NCI-H524 (cell line): Measurements from ENCODE around the gene TBC1D7.

Experiments used
- DNase-seq, 2 experiments: peaks; one replicate each; lab custom pipeline; 2025; lab: John Stamatoyannopoulos, UW

Gene TBC1D7

DNA sequence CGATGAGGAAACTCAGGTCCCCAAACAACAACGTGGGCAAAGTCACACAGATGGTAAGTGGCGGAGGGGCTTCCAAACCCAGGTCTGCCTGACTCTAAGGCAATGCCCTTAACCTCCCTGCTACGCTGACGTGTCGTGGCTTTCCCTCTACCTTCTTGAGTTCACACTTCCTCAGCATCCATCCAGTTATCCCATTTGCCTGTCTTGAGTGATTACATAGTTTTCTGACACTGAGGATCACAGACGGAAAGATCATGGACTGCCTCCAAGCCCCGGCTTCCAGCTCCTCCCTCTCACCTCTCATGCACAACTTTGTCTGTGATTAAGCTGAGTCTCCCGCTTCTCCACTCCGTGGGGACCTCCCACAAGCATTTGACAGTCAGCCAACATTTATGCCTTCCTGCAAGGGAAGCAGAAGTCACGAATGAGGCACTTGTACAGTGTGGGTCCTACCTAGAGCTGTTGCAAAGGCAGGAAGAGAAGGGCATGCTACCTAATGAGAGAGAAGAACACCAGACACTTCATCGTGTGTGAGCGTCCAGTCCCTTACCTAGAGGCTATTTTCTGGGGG is 33.8 kb downstream of the TBC1D7 start:
- DNase-seq, result no peak

DNA sequence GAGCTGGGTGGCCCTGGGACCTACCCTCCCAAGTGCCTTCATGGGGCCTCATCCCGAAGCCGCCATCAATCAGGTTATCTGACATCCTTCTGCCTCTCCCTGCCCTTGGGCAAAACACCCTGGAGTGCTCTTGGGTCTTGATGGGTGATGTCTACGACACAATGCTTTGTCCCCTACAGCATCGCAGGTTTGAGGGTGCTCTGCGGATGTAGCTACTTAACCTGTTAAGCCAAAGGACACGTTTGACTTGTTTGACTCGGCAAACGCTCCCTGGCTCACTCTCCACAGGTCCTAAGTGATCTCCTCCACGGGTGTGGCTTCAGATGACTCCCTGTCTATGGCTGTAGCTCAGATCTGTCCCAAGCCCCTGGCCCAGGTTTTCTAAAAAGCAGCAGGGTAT is 35.6 kb downstream of the TBC1D7 start:
- no peak for DNase-seq

DNA sequence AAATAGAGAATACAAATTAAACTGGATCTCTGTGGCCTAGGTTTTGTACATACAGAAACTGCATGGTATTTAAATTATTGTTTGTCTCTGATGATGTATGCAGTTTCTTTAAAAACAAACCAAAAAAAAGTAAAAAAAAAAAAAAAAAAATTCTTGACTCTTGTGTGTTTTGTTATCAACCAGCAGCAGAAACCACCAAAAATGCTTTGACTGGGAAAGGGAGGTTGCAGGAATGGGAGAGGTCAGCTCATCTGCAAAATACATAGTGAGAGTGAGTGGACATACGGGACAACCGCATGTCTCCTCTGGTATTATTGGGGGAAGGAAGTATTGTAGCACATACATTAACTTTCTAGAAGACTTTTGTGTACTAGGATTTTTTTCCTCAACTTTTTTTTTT is 38.0 kb downstream of the TBC1D7 start:
- no peak for DNase-seq

- no peak for DNase-seq
Observed at GRCh38 chr6:13289789-13290318, 38.5 kb downstream of the TBC1D7 start.

GRCh38 chr6:13288969-13289391 is 39.4 kb downstream of the TBC1D7 start:
- no peak for DNase-seq

- DNase-seq, result no peak
Observed at GRCh38 chr6:13288481-13288880, 39.9 kb downstream of the TBC1D7 start.

- no peak for DNase-seq
Observed at GRCh38 chr6:13287104-13287503, 41.2 kb downstream of the TBC1D7 start.

GRCh38 chr6:13286181-13286580 is 42.2 kb downstream of the TBC1D7 start:
- DNase-seq, result no peak

GRCh38 chr6:13285705-13286104 is 42.6 kb downstream of the TBC1D7 start:
- no peak for DNase-seq

GRCh38 chr6:13284646-13285045 is 43.7 kb downstream of the TBC1D7 start:
- DNase-seq, result no peak

GRCh38 chr6:13283331-13283730 is 45.0 kb downstream of the TBC1D7 start:
- no peak for DNase-seq

GRCh38 chr6:13282393-13283069 is 45.8 kb downstream of the TBC1D7 start:
- no peak for DNase-seq

- DNase-seq, result no peak
Observed at GRCh38 chr6:13281686-13282085, 46.7 kb downstream of the TBC1D7 start.

- no peak for DNase-seq
Observed at GRCh38 chr6:13280254-13280653, 48.1 kb downstream of the TBC1D7 start.

GRCh38 chr6:13278991-13279390 is 49.3 kb downstream of the TBC1D7 start:
- DNase-seq, result no peak

DNA sequence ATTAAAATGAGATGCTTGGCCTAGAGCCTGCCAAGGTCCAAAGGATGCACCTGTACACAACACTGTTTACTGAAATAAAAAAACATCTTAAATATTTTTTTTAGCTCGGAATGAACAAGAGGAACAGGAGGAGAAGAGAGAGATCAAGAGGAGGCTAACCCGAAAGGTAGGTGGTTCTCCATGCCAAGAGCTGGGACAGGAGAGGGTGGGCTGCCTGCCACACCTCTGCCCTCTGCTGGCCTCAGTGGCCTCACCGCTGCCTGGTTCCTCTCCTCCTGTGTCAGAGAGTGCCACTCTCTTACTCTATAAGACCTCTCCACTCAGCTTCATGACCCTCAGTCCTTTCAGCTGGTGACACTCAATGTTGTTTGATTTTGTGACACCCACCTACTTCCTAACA is 50.2 kb downstream of the TBC1D7 start:
- peak; percentile 17 to 25 for DNase-seq

DNA sequence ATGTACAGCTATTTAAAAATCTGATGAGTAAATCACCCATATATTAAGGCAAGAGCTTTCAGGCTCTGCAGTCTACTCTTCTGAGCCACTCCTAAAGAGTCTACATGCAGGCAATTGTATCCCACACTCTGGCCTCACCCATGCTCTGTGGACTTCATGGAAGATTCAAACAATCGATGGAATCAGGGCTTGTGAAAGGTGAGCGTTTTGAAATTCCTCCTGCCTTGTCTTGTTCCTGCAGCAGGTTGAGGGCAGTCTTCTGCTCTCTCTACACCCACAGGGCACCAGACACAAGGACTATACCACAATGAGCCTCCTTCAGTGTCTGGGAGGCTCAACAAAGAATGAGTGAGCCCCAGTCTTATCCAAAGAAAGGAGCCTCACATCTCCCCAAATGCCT is 51.1 kb downstream of the TBC1D7 start:
- no peak for DNase-seq

- no peak for DNase-seq
Observed at GRCh38 chr6:13275435-13275989, 52.8 kb downstream of the TBC1D7 start.

DNA sequence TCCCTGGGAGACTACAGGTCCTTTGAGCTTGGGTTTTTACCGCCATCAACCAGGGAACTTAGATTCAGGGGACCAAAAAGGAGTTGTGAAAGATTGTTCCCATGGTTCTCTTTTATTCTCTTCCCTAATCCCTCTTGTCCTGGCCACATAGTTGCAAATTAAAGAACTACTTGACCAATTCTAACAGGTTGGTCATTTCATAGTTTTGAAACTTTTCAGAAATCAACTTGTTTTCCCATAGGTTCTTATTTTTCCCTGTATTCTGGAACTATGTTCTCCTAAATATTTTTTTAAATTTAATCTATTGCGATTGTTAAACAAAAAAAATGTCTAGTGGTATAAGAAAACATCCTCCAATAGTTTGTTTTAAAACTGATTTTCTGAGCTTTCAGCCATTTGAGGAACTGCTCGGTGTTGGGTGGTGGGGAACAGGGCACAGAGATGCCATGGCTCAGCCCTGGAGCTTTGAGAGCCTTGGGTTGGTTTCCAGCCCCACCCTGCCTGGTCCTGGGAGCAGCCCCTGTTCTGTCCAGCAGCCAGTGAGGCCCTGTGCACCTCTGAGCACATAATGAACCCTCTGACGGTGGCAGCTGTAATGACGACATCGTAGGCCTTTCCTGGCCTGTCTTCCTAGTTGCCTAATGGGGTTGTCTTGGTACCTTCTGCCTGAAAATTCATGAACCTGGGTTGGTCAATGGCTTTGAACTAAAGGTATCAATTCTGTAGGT is 53.5 kb downstream of the TBC1D7 start:
- DNase-seq, result no peak

DNA sequence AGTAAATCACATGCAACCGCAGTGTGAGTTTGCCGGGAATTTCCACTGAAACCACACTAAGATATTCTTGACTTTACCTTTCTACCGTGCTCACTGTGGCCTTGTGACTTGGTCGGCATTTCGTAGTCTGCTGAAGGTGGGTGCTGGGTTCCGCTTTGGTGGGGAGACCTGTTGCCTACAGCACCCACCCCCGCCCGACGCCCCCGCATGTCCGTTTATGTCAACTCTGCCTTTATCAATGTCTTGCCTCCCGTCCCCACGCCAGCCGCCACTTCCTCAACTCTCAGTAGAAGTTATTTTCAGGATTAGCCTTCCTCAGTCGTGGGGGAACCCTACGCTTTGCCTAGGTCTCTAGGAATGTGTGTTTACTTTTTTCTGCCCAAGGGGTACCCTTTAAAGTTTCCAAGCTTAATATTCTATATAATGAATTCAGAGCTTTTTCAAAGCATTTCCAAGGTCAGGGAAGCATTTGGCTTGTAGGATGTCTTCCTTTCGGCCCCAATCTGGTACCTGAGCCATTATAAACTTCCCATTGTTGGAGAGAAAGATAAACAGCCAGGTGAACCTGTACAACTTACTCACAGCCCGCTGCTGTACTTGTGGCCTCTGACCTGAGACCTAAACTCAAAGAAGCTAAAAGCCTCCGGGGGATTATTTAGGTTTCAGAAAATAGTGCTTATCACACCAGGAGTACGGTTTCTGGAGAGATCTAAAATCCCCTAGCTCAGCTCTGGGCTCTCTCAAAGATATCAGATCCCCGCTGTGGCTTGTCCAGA is 54.2 kb downstream of the TBC1D7 start:
- DNase-seq, result no peak

GRCh38 chr6:13273202-13273930 is 55.0 kb downstream of the TBC1D7 start:
- no peak for DNase-seq
